Measurements from ENCODE around the gene MYH10. TPM values are rescaled to one million over a fixed set of nuclear protein-coding genes. Genes with fewer than 3 reads are reported as not detected.

The MYH10 gene
- total RNA-seq, 1 donor from 2014 or later = 34.9 TPM

DNA sequence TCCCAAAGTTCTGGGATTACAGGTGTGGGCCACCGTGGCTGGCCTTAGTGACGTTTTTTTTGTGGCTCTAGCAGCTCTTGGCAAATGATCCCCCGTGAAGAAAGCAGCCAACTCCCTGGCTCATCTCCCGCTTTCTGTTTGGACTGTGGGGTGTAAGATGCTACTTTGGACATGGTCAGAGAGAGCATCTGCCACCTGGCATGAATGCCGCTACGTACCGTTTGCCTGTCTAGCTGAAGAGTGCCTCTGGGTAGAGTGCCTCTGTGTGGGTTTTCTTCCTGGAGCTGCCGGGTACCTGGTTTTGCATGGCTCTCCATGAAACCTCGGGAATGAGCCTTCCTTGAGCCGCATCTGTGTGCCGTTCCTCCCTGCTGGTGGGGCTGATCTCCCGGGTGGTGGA, 160.6 kb downstream of the MYH10 start:
- Histone ChIP-seq H3K27me3 (no peaks in the 10 kb centered on the region), H3K4me1 (peaks cover 35% of the 10 kb centered on the region), H3K4me3 (no peak overlapping the region), H3K27ac (no peak overlapping the region), H3K36me3 (peaks cover 0 to 43% of the 10 kb centered on the region in 2 donors), H3K9me3 (no peaks in the 10 kb centered on the region)
- no peak for TF ChIP-seq POLR2A (IDR thresholded peaks at IDR 0.05)
- no peak for DNase-seq (ENCODE audit: extremely low spot score in 2 of 2)
- intact Hi-C loops (cut with DNase I) = no loop called here

GRCh38 chr17:8468980-8469379, 161.5 kb downstream of the MYH10 start:
- no peaks in the 10 kb centered on the region for H3K9me3 ChIP-seq
- H3K4me1 ChIP-seq = peaks cover 45% of the 10 kb centered on the region
- TF ChIP-seq POLR2AphosphoS5 (IDR thresholded peaks at IDR 0.05; ENCODE audit: insufficient read depth in 1 of 2, low read depth in 1 of 2) (no peak), POLR2A (IDR thresholded peaks at IDR 0.05) (no peak), CTCF (IDR thresholded peaks at IDR 0.05) (no peak)
- H3K36me3 ChIP-seq = peaks cover 0 to 34% of the 10 kb centered on the region in 2 donors
- H3K27me3 ChIP-seq = no peaks in the 10 kb centered on the region
- no peak for DNase-seq (ENCODE audit: extremely low spot score in 2 of 2)
- H3K27ac ChIP-seq = no peak overlapping the region
- no peak overlapping the region for H3K4me3 ChIP-seq
- intact Hi-C loops (cut with DNase I) = no loop called here

DNA sequence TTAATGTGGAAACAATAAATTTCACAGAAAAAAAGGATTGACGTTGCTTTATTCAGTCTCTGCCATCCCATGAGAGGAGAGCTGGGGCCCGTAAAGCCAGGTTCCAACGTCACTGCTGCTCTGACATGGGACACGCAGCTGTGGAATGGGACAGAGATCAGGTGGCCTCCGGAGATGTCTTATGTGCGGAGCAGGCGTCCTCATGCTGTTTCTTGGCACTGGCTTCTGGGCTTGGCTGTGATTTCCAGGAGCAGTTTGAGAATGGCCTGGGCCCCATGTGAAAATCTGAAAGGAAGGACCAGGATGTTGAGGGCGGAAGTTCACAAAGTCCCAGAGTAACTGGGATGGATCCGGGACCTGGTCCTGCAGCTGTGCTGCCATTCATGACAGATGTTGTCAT, 162.4 kb downstream of the MYH10 start:
- intact Hi-C loops (cut with DNase I) = no loop called here
- Histone ChIP-seq H3K9me3 (no peaks in the 10 kb centered on the region), H3K36me3 (peaks cover 0 to 38% of the 10 kb centered on the region in 2 donors), H3K4me3 (no peak overlapping the region), H3K27ac (no peak overlapping the region), H3K4me1 (peaks cover 53% of the 10 kb centered on the region), H3K27me3 (no peaks in the 10 kb centered on the region)
- TF ChIP-seq POLR2AphosphoS5 (IDR thresholded peaks at IDR 0.05; ENCODE audit: insufficient read depth in 1 of 2, low read depth in 1 of 2) (no peak), POLR2A (IDR thresholded peaks at IDR 0.05) (no peak), CTCF (IDR thresholded peaks at IDR 0.05) (no peak)
- no peak for DNase-seq (ENCODE audit: extremely low spot score in 2 of 2)

- H3K9me3 ChIP-seq = no peaks in the 10 kb centered on the region
- TF ChIP-seq POLR2A (IDR thresholded peaks at IDR 0.05) = no peak
- peaks cover 53% of the 10 kb centered on the region for H3K4me1 ChIP-seq
- peaks cover 0 to 44% of the 10 kb centered on the region in 2 donors for H3K36me3 ChIP-seq
- H3K4me3 ChIP-seq = no peak overlapping the region
- H3K27me3 ChIP-seq = no peaks in the 10 kb centered on the region
- no peak for DNase-seq (ENCODE audit: extremely low spot score in 2 of 2)
- H3K27ac ChIP-seq = no peak overlapping the region
- intact Hi-C loops (cut with DNase I) = no loop called here
Measured at GRCh38 chr17:8467527-8467926, 163.0 kb downstream of the MYH10 start.

DNA sequence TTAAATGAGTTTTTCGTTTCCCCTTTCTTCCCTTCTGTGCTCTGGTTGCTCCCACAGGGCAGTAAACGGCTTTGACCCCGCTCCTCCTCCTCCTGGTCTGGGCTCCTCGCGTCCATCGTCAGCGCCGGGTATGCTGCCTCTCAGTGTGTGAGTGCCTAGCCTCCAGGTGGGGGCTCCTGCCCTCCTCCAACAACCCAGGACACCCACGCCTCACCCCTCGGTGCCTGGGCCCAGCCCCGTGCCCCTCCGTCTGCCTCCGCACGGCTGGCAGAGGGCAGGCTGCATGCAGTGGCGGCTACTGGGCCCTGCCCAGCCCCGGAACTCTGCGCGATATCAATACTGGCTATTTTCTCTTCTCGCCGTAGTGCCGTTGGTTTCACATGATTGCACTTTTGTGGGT, 163.7 kb downstream of the MYH10 start:
- peaks cover 0 to 46% of the 10 kb centered on the region in 2 donors for H3K36me3 ChIP-seq
- no peaks in the 10 kb centered on the region for H3K27me3 ChIP-seq
- intact Hi-C loops (cut with DNase I) = no loop called here
- peaks cover 53% of the 10 kb centered on the region for H3K4me1 ChIP-seq
- H3K9me3 ChIP-seq = no peaks in the 10 kb centered on the region
- TF ChIP-seq POLR2AphosphoS5 (IDR thresholded peaks at IDR 0.05; ENCODE audit: insufficient read depth in 1 of 2, low read depth in 1 of 2) (no peak), CTCF (IDR thresholded peaks at IDR 0.05) (no peak), POLR2A (IDR thresholded peaks at IDR 0.05) (no peak)
- no peak overlapping the region for H3K4me3 ChIP-seq
- no peak for DNase-seq (ENCODE audit: extremely low spot score in 2 of 2)
- no peak overlapping the region for H3K27ac ChIP-seq

GRCh38 chr17:8466456-8466855, 164.1 kb downstream of the MYH10 start:
- no peak for TF ChIP-seq POLR2A (IDR thresholded peaks at IDR 0.05)
- no peak for TF ChIP-seq CTCF (IDR thresholded peaks at IDR 0.05)
- no peak for TF ChIP-seq POLR2AphosphoS5 (IDR thresholded peaks at IDR 0.05; ENCODE audit: insufficient read depth in 1 of 2, low read depth in 1 of 2)
- peaks cover 0 to 46% of the 10 kb centered on the region in 2 donors for H3K36me3 ChIP-seq
- H3K27ac ChIP-seq = no peak overlapping the region
- DNase-seq (ENCODE audit: extremely low spot score in 2 of 2) = no peak
- peaks cover 53% of the 10 kb centered on the region for H3K4me1 ChIP-seq
- no peaks in the 10 kb centered on the region for H3K9me3 ChIP-seq
- intact Hi-C loops (cut with DNase I) = no loop called here
- H3K4me3 ChIP-seq = no peak overlapping the region
- no peaks in the 10 kb centered on the region for H3K27me3 ChIP-seq
